H1 (cell line): ENCODE measurements around the gene PMF1. TPM values are rescaled to one million over a fixed set of nuclear protein-coding genes. Genes with fewer than 3 reads are reported as not detected.

Source experiments
- CEBPB ChIP-seq: IDR thresholded peaks from 2 replicates; pipeline ENCODE4 v1.6.1; 2012; ENCODE audit warnings: low read depth, low read length
- SP2 ChIP-seq: IDR thresholded peaks from 2 replicates; pipeline ENCODE4 v1.6.1; 2012; ENCODE audit warnings: mild to moderate bottlenecking, low read length, inconsistent platforms
- TCF12 ChIP-seq: IDR thresholded peaks from 2 replicates; pipeline ENCODE4 v1.6.1; 2011; ENCODE audit warnings: low read depth, mild to moderate bottlenecking, low read length
- ZNF274 ChIP-seq: IDR thresholded peaks from 2 replicates; pipeline ENCODE4 v1.7.0; 2012; ENCODE audit warnings: low read length, borderline replicate concordance; ENCODE audit errors: extremely low read depth
- polyA plus RNA-seq, 7 experiments: library from polyadenylated mRNA; depleted of rRNA in 3 of 7; stranded (reverse) in 5 of 7; unstranded in 2 of 7; fragments of >200 nt in 5 of 7; fragments of 200-250 nt in 2 of 7; gene quantifications; 1 replicate in 5 of 7; 2 replicates in 1 of 7; 4 replicates in 1 of 7; pipeline versions ENCODE4 v1.2.1 to v1.2.3, GENCODE V29; 2011 to 2013; ENCODE audit warnings: missing spikeins in 2 of 7, mixed read lengths in 2 of 7
- total RNA-seq: library from RNA; stranded (reverse); fragmentation: NEBNext Ultra II Directional; extraction: Animal tissue kit (Norgen Biotek cat#: 25700); gene quantifications from 2 replicates; pipeline ENCODE4 v1.2.1, GENCODE V29; 2021

The PMF1 gene
- total and polyA plus RNA-seq, 2 of the 8 experiments (the other 6 are each of a cell fraction or from before 2014, with no cell fraction given) = 113 to 296 TPM

DNA sequence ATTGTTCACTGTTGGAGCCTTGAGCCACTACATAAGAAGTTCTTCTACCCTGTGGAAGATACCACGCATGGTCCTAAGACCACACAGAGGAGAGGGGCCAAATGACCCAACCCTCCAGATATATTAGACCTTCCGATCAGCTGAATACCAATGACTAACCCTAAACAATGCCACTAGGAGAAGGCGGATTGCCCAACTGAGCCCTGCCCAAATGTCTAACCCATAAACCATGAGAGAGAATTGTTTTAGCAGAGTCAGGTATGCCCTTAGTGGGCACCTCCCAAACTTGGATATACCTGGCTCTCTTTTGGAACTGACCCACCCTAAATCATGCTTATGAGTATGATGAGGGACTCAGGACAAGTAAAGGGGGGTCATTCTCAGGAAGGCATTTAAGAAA, 57.5 kb downstream of the PMF1 start (continued):
- TF ChIP-seq CEBPB (no peak), SP2 (no peak), TCF12 (no peak), ZNF274 (no peak)
- TF ChIP-seq, all 59 proteins: peak for 0
